Breast epithelium (tissue), 3 donors: ENCODE measurements around the gene DNAJB8.

ENCODE experiments used
- CTCF ChIP-seq, 3 donors: fragments of 450-650 bp; IDR thresholded peaks; one replicate each; pipeline ENCODE4 v1.5.1; 2016 to 2017; ENCODE audit warnings: antibody characterized with exemption in 3 of 3, mild to moderate bottlenecking in 3 of 3, moderate library complexity in 3 of 3
- POLR2A ChIP-seq: fragments of 450-650 bp; IDR thresholded peaks from one replicate; pipeline ENCODE4 v1.6.1; 2016; ENCODE audit warnings: antibody characterized with exemption, mild to moderate bottlenecking, moderate library complexity
- POLR2AphosphoS5 ChIP-seq, 3 donors: sonication (generic); formaldehyde crosslinking; IDR thresholded peaks; one replicate each; pipeline ENCODE4 v1.6.1; 2017; ENCODE audit warnings: antibody characterized with exemption in 3 of 3

- TF ChIP-seq POLR2A (no peak), CTCF (IDR thresholded peaks at IDR 0.05) (no peak), POLR2AphosphoS5 (IDR thresholded peaks at IDR 0.05) (no peak)
These were observed 2.0 kb downstream of the DNAJB8 start for GRCh38 chr3:128464702-128465101.
